WERI-Rb-1 (cell line): Measurements from ENCODE around the gene HCK.

Experiments used
- DNase-seq: peaks from one replicate; pipeline ENCODE4 v3.0.0-alpha.2; 2020
- H3K27ac ChIP-seq: fragments of 250-450 bp; sonication (Bioruptor Pico); 2 replicates; pipeline ENCODE4 v1.5.1; 2020; ENCODE audit warnings: mild to moderate bottlenecking, moderate library complexity
- H3K27me3 ChIP-seq: fragments of 250-450 bp; sonication (Bioruptor Pico); 2 replicates; pipeline ENCODE4 v1.5.1; 2021; ENCODE audit warnings: mild to moderate bottlenecking, low read depth, moderate library complexity; ENCODE audit not compliant: insufficient read depth, severe bottlenecking
- H3K36me3 ChIP-seq: fragments of 250-450 bp; sonication (Bioruptor Pico); 2 replicates; pipeline ENCODE4 v1.5.1; 2020; ENCODE audit warnings: mild to moderate bottlenecking, moderate library complexity
- H3K4me3 ChIP-seq: 2 replicates; pipeline ENCODE4 v1.5.1; 2011; ENCODE audit warnings: low read depth, mild to moderate bottlenecking, control low read depth, low read length
- H3K9me3 ChIP-seq: fragments of 250-450 bp; sonication (Bioruptor Pico); 2 replicates; pipeline ENCODE4 v1.5.1; 2021; ENCODE audit warnings: mild to moderate bottlenecking, moderate library complexity; ENCODE audit not compliant: severe bottlenecking
- TF ChIP-seq, protein P1 (sequence below): IDR thresholded peaks from 2 replicates; pipeline ENCODE4 v1.5.1; 2011; ENCODE audit warnings: low read depth, mild to moderate bottlenecking, control low read depth, inconsistent platforms, low read length

Gene HCK

DNA sequence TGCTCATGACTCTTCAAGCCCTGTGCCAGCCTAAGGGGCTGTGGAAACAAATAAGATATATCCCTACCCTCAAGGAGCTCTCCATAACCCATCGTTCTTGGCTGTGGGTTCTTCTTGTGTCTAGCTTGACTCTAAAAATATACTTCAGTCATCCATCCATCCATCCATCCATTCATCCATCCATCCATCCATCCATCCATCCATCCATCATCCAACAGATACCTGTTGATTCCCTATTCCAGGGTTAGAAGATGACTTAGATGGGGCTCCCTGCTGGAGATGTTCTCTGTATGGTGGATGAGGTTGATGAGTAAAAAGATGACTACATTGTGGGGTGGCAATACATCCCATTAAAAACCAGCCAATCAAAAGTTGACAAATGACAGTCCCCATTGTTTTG lies 23.5 kb downstream of the HCK start:
- no peaks in the 10 kb centered on the region for H3K27me3 ChIP-seq
- TF ChIP-seq, protein P1, sequence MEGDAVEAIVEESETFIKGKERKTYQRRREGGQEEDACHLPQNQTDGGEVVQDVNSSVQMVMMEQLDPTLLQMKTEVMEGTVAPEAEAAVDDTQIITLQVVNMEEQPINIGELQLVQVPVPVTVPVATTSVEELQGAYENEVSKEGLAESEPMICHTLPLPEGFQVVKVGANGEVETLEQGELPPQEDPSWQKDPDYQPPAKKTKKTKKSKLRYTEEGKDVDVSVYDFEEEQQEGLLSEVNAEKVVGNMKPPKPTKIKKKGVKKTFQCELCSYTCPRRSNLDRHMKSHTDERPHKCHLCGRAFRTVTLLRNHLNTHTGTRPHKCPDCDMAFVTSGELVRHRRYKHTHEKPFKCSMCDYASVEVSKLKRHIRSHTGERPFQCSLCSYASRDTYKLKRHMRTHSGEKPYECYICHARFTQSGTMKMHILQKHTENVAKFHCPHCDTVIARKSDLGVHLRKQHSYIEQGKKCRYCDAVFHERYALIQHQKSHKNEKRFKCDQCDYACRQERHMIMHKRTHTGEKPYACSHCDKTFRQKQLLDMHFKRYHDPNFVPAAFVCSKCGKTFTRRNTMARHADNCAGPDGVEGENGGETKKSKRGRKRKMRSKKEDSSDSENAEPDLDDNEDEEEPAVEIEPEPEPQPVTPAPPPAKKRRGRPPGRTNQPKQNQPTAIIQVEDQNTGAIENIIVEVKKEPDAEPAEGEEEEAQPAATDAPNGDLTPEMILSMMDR: no peak
- no peak overlapping the region for H3K4me3 ChIP-seq
- DNase-seq: no peak
- no peak overlapping the region for H3K27ac ChIP-seq
- H3K9me3 ChIP-seq: no peaks in the 10 kb centered on the region
- H3K36me3 ChIP-seq: no peaks in the 10 kb centered on the region

GRCh38 chr20:32077190-32077589 lies 25.1 kb downstream of the HCK start:
- no peaks in the 10 kb centered on the region for H3K27me3 ChIP-seq
- H3K27ac ChIP-seq: no peak overlapping the region
- DNase-seq: no peak

DNA sequence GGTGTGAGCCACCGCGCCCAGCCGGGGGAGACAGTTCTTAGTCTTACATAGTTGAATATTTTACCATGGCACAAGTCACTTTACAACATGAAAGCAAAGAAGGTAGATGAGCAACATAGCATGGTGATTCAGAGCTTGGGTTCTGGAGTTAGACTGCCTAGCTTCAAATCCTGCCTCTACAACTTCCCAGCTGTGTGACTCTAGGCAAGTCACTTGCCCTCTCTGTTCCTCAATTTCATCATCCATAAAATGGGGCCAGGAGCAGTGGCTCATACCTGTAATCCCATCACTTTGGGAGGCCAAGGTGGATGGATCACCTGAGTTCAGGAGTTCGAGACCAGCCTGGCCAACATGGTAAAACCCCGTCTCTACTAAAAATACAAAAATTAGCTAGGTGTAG lies 26.3 kb downstream of the HCK start:
- H3K27ac ChIP-seq: no peak overlapping the region

More at GRCh38 chr20:32077190-32077589, 25.1 kb downstream of the HCK start:
- TF ChIP-seq, protein P1: no peak
- no peaks in the 10 kb centered on the region for H3K36me3 ChIP-seq
- H3K9me3 ChIP-seq: no peaks in the 10 kb centered on the region
- H3K4me3 ChIP-seq: no peak overlapping the region

DNA sequence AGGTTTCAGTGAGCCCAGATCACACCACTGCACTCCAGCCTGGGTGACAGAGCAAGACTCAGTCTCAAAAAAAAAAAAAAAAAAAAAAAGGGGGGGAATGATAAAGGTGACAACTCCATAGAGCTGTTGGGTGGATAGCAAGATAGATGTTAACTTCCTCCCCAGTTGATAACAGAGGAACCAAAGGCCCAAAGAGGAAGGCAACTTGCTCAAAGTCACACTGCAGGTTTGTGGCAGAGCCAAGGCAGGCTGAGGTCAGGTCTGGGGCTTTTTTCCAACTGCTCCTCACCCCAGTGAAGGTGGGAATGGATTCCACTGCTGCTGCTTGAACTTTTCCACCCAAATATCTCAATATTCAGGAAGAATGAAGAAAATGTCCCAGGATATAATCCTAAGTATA lies 26.7 kb downstream of the HCK start:
- no peaks in the 10 kb centered on the region for H3K36me3 ChIP-seq
- H3K4me3 ChIP-seq: no peak overlapping the region
- TF ChIP-seq, protein P1: no peak
- H3K27me3 ChIP-seq: no peaks in the 10 kb centered on the region
- H3K27ac ChIP-seq: no peak overlapping the region
- H3K9me3 ChIP-seq: no peaks in the 10 kb centered on the region
- no peak for DNase-seq

More for the DNA sequence above, 26.3 kb downstream of the HCK start:
- Histone ChIP-seq H3K9me3 (no peaks in the 10 kb centered on the region), H3K4me3 (no peak overlapping the region), H3K36me3 (no peaks in the 10 kb centered on the region), H3K27me3 (no peaks in the 10 kb centered on the region)
- DNase-seq: no peak
- TF ChIP-seq, protein P1: no peak

DNA sequence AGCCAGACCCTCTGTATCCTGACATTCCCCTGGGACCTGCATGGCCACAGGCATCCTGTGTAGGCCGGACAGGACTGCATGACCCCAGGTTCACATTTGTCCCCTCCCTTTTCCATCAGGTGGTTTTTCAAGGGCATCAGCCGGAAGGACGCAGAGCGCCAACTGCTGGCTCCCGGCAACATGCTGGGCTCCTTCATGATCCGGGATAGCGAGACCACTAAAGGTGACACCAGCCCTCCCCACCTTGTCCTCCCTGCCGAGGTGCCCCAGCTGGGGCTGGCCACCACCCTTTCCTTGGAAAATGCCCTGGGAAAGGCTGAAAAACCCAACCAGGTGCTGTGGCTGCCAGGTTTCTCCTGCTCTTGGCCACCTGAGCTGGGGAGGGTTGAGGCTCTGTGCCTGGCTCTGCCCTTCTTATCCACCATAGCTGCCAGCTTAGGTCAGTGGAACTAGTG lies 27.6 kb downstream of the HCK start:
- TF ChIP-seq, protein P1: peak; percentile 14; the same call in 1 of the 2 replicates
- H3K27ac ChIP-seq: no peak overlapping the region
- H3K4me3 ChIP-seq: no peak overlapping the region

DNA sequence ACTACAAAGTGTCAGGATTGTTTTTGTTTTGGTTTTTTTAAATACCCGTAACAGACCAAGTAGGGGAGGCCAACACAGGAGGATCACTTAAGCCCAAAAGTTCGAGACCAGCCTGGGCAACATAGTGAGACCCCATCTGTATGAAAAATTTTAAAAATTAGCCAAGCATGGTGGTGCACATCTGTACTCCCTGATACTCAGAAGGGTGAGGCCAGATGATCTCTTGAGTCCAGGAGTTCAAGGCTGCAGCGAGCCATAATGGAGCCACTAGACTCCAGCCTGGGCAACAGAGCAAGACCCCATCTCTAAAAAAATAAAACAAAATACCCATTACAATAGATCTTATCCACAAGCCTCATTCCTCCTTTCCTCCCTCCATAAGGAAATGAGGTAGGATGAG lies 28.7 kb downstream of the HCK start:
- no peaks in the 10 kb centered on the region for H3K27me3 ChIP-seq

More for the DNA sequence above, 27.6 kb downstream of the HCK start:
- Histone ChIP-seq H3K36me3 (no peaks in the 10 kb centered on the region), H3K9me3 (no peaks in the 10 kb centered on the region), H3K27me3 (no peaks in the 10 kb centered on the region)
- no peak for DNase-seq

More for the DNA sequence above, 28.7 kb downstream of the HCK start:
- H3K9me3 ChIP-seq: no peaks in the 10 kb centered on the region
- no peak for DNase-seq
- H3K4me3 ChIP-seq: no peak overlapping the region
- no peaks in the 10 kb centered on the region for H3K36me3 ChIP-seq
- TF ChIP-seq, protein P1: no peak
- H3K27ac ChIP-seq: no peak overlapping the region
